ENCODE results near the gene PRAME. TPM values are rescaled to one million over a fixed set of nuclear protein-coding genes. Genes with fewer than 3 reads are reported as not detected.

Gene PRAME
- total and polyA plus RNA-seq, 8 donors, result not detected

DNA sequence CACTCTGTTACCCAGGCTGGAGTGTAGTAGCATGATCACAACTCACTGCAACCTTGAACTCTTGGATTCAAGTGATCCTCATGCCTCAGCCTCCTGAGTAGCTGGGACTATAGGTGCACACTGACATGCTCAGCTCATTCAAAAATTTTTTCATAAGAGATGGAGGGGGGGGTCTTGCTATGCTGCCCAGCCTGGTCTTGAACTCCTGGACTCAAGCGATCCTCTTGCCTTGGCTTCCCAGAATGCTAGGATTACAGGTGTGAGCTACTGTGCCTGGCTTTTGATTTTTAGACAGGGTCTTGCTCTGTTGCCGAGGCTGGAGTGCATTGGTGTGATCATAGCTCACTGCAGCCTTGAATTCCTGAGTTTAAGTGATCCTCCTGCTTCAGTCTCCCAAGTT lies 14.0 kb downstream of the PRAME start:
- no peak for DNase-seq

DNA sequence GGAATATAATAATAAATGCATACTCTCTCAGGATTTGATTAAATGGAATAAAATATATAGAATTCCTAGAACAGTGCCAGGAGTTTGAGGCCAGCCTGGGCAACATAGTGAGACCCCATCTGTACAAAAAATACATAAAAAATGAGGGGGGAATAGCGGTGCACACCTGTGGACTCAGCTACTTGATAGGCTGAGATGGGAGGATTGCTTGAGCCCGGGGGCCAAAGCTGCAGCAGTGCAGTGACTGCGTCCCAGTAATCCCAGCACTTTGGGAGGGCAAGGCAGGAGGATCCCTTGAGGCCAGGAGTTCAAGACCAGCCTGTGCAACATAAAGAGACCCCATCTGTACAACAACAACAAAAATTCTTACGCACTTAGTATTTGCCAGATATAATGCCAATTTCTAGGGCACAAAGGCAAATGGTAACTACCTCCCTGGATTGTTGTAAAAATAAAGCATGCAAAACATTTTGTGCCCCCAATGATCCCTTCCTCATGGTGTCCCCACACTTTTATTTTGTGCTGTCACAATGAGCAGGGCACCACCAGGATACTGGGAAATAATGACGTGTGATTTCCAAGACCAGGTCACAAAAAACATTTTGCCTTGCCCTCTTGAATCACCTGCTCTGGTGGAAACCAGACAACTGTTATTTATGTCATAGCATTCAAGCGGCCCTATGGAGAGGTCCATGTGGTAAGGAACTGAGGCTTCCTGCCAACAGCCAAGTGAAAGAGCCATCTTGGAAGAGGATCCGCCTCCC lies 20.7 kb downstream of the PRAME start:
- no peak overlapping the region for H3K4me3 ChIP-seq
- H3K9me3 ChIP-seq, result no peaks in the 10 kb centered on the region
- TF ChIP-seq, protein P1, sequence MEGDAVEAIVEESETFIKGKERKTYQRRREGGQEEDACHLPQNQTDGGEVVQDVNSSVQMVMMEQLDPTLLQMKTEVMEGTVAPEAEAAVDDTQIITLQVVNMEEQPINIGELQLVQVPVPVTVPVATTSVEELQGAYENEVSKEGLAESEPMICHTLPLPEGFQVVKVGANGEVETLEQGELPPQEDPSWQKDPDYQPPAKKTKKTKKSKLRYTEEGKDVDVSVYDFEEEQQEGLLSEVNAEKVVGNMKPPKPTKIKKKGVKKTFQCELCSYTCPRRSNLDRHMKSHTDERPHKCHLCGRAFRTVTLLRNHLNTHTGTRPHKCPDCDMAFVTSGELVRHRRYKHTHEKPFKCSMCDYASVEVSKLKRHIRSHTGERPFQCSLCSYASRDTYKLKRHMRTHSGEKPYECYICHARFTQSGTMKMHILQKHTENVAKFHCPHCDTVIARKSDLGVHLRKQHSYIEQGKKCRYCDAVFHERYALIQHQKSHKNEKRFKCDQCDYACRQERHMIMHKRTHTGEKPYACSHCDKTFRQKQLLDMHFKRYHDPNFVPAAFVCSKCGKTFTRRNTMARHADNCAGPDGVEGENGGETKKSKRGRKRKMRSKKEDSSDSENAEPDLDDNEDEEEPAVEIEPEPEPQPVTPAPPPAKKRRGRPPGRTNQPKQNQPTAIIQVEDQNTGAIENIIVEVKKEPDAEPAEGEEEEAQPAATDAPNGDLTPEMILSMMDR (IDR thresholded peaks at IDR 0.05), result no peak
- H3K27ac ChIP-seq, result no peak overlapping the region
- peaks cover 0 to 7% of the 10 kb centered on the region in 2 donors for H3K27me3 ChIP-seq
- H3K36me3 ChIP-seq, result no peaks in the 10 kb centered on the region
- H3K4me1 ChIP-seq, result no peaks in the 10 kb centered on the region
- DNase-seq (no peak), ATAC-seq (no peak)
- intact Hi-C loops (cut with DNase I), result no loop called here

More for the DNA sequence above, 14.0 kb downstream of the PRAME start:
- Histone ChIP-seq H3K4me3 (no peak overlapping the region), H3K27me3 (peaks cover 0 to 13% of the 10 kb centered on the region in 2 donors), H3K4me1 (no peaks in the 10 kb centered on the region), H3K27ac (no peak overlapping the region), H3K9me3 (no peaks in the 10 kb centered on the region), H3K36me3 (no peaks in the 10 kb centered on the region)
- no peak for ATAC-seq
- intact Hi-C loops (cut with DNase I), result no loop called here
- TF ChIP-seq, protein P1 (IDR thresholded peaks at IDR 0.05), result no peak

DNA sequence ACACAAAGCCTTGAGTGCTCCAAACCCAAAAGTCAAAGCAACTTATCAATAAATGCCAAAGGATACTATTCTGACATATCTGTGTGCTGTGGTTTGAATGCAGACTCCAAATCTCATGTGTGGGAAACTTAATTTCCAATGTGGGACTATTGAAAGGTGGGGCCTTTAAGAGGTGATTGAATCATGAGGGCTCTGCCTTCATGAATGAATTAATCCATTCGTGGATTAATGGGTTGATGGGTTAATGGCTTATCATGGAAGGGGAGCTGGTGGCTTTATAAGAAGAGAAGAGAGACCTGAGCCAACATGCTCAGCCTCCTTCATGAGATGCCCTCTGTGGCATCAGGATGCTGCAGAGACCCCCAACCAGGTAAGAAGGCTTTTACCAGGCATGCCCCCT lies 22.1 kb downstream of the PRAME start:
- H3K27me3 ChIP-seq, result peaks cover 0 to 7% of the 10 kb centered on the region in 2 donors

DNA sequence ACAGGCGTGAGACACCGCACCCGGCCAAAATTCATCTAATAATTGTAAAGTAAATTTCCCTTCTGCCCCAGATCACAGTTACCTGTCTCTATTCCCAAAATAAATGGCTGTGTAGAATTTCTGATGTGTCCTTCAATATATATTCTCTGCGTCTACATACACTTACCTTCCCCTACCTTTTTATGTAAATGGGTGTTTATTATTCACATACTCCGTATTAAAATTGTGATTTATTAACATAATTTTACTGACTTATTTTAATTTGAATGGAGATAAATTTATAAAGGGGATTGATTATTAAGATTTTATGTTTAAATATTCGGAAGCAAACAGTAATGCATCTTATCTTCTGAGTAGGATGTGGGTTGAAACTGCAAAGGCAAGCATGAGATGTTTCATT lies 22.6 kb downstream of the PRAME start:
- Histone ChIP-seq H3K27ac (no peak overlapping the region), H3K4me3 (no peak overlapping the region), H3K36me3 (no peaks in the 10 kb centered on the region), H3K27me3 (peaks cover 0 to 7% of the 10 kb centered on the region in 2 donors), H3K9me3 (no peaks in the 10 kb centered on the region), H3K4me1 (no peaks in the 10 kb centered on the region)
- intact Hi-C loops (cut with DNase I), result no loop called here
- ATAC-seq (no peak), DNase-seq (no peak)
- TF ChIP-seq, protein P1 (IDR thresholded peaks at IDR 0.05), result no peak

More for the DNA sequence above, 22.1 kb downstream of the PRAME start:
- intact Hi-C loops (cut with DNase I), result no loop called here
- no peak overlapping the region for H3K4me3 ChIP-seq
- no peak for DNase-seq
- TF ChIP-seq, protein P1 (IDR thresholded peaks at IDR 0.05), result no peak
- ATAC-seq, result no peak
- H3K27ac ChIP-seq, result no peak overlapping the region
- no peaks in the 10 kb centered on the region for H3K36me3 ChIP-seq
- no peaks in the 10 kb centered on the region for H3K4me1 ChIP-seq
- H3K9me3 ChIP-seq, result no peaks in the 10 kb centered on the region

DNA sequence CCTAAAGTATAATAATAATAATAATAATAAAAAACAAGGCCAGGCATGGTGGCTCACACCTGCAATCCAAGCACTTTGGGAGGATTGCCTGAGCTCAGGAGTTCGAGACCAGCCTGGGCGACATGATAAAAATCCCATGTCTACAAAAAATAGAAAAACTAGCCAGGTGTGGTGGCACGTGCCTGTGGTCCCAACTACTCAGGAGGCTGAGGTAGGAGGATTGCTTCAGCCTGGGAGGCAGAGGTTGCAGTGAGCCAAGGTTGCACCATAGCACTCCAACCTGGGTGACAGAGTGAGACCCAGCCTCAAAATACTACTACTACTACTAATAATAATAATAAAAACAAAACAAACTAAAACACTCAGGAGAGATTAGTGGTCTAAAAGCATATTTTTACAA lies 23.4 kb downstream of the PRAME start:
- TF ChIP-seq, protein P1 (IDR thresholded peaks at IDR 0.05), result no peak
- Histone ChIP-seq H3K27ac (no peak overlapping the region), H3K4me1 (no peaks in the 10 kb centered on the region), H3K27me3 (peaks cover 0 to under 1% of the 10 kb centered on the region in 2 donors), H3K4me3 (no peak overlapping the region), H3K36me3 (no peaks in the 10 kb centered on the region), H3K9me3 (no peaks in the 10 kb centered on the region)
- no peak for ATAC-seq
- intact Hi-C loops (cut with DNase I), result no loop called here
- no peak for DNase-seq

Measured in left lung (tissue), 10 donors.